IgD-negative memory B cell (primary cell): Measurements from ENCODE around the gene VIPR2. TPM values are rescaled to one million over a fixed set of nuclear protein-coding genes. Genes with fewer than 3 reads are reported as not detected.
"Not testable (repeated sequence)": the region's sequence is repeated elsewhere in the genome, so short reads cannot be mapped to it uniquely, and the experiment has no call there.

Experiments
- H3K27ac Mint-ChIP-seq, 3 donors: one replicate each; pipeline ENCODE4 v1.8.0; 2020 to 2022; ENCODE audit warnings: mild to moderate bottlenecking in 3 of 3, mixed read lengths in 3 of 3, moderate library complexity in 1 of 3
- H3K27me3 Mint-ChIP-seq: one replicate; pipeline ENCODE4 v1.8.0; 2021; ENCODE audit warnings: mixed read lengths
- H3K36me3 Mint-ChIP-seq: one replicate; pipeline ENCODE4 v1.8.0; 2020; ENCODE audit warnings: mild to moderate bottlenecking, mixed read lengths
- H3K4me1 Mint-ChIP-seq, 3 donors: one replicate each; pipeline ENCODE4 v1.8.0; 2020 to 2022; ENCODE audit warnings: mixed read lengths in 3 of 3, mild to moderate bottlenecking in 1 of 3
- H3K4me3 Mint-ChIP-seq, 4 donors: one replicate each; pipeline ENCODE4 v1.8.0; 2020 to 2022; ENCODE audit warnings: mild to moderate bottlenecking in 4 of 4, mixed read lengths in 4 of 4, moderate library complexity in 3 of 4
- H3K9me3 Mint-ChIP-seq, 3 donors: one replicate each; pipeline ENCODE4 v1.8.0; 2020 to 2021; ENCODE audit warnings: mixed read lengths in 3 of 3, mild to moderate bottlenecking in 1 of 3
- polyA plus RNA-seq: library from polyadenylated mRNA; unstranded; fragments of 300-500 nt; fragmentation: Illumina TruSeq; gene quantifications from one replicate; pipeline ENCODE4 v1.2.3, GENCODE V29; 2021

VIPR2 gene
- not detected for polyA plus RNA-seq

GRCh38 chr7:159144758-159145489 is at the start of gene VIPR2:
VIPR2 (minus strand) TSS chr7:159144867; CDS start chr7:159144771, 96 bp downstream.
- Mint-ChIP-seq H3K4me3 (peak within 1 kb of the TSS in 2 of 4 donors; percentile 52 to 65), H3K36me3 (no peaks in the 10 kb centered on the region), H3K27me3 (peaks cover 29% of the 10 kb centered on the region), H3K9me3 (peaks cover 0 to 6% (median 0%) of the 10 kb centered on the region in 3 donors), H3K27ac (no peak within 1 kb of the TSS), H3K4me1 (no peaks in the 10 kb centered on the region)

- Mint-ChIP-seq H3K36me3 (no peaks in the 10 kb centered on the region), H3K27me3 (peaks cover 6% of the 10 kb centered on the region), H3K27ac (no peak overlapping the region), H3K9me3 (peaks cover 0 to 3% (median 0%) of the 10 kb centered on the region in 3 donors), H3K4me1 (peaks cover 0 to 14% (median 9%) of the 10 kb centered on the region in 3 donors), H3K4me3 (no peak overlapping the region)
Observed at GRCh38 chr7:159193543-159194090, 49.0 kb upstream of the VIPR2 start.

- Mint-ChIP-seq H3K36me3 (no peaks in the 10 kb centered on the region), H3K9me3 (peaks cover 0 to 1% (median 0%) of the 10 kb centered on the region in 3 donors), H3K4me3 (no peak overlapping the region), H3K4me1 (peaks cover 0 to 13% (median 7%) of the 10 kb centered on the region in 3 donors), H3K27me3 (peaks cover 6% of the 10 kb centered on the region), H3K27ac (no peak overlapping the region)
Observed at GRCh38 chr7:159192725-159193453, 48.2 kb upstream of the VIPR2 start.

- H3K27ac Mint-ChIP-seq: no peak overlapping the region
- H3K27me3 Mint-ChIP-seq: peaks cover 6% of the 10 kb centered on the region
- H3K9me3 Mint-ChIP-seq: peaks cover 0 to 1% (median under 1%) of the 10 kb centered on the region in 3 donors
- H3K4me3 Mint-ChIP-seq: no peak overlapping the region
- no peaks in the 10 kb centered on the region for H3K36me3 Mint-ChIP-seq
- peaks cover 0 to 8% (median 2%) of the 10 kb centered on the region in 3 donors for H3K4me1 Mint-ChIP-seq
Observed at GRCh38 chr7:159192013-159192412, 47.3 kb upstream of the VIPR2 start.

GRCh38 chr7:159191236-159191635 is 46.6 kb upstream of the VIPR2 start:
- H3K4me3 Mint-ChIP-seq: no peak overlapping the region
- peaks cover 6% of the 10 kb centered on the region for H3K27me3 Mint-ChIP-seq
- H3K36me3 Mint-ChIP-seq: no peaks in the 10 kb centered on the region
- peaks cover 0 to 8% (median 3%) of the 10 kb centered on the region in 3 donors for H3K9me3 Mint-ChIP-seq
- no peak overlapping the region for H3K27ac Mint-ChIP-seq
- peaks cover 0 to 2% (median 2%) of the 10 kb centered on the region in 3 donors for H3K4me1 Mint-ChIP-seq

- Mint-ChIP-seq H3K27ac (no peak overlapping the region), H3K9me3 (peaks cover 7 to 9% (median 8%) of the 10 kb centered on the region in 3 donors), H3K36me3 (no peaks in the 10 kb centered on the region), H3K4me1 (no peaks in the 10 kb centered on the region), H3K4me3 (no peak overlapping the region), H3K27me3 (peaks cover 8% of the 10 kb centered on the region)
Observed at GRCh38 chr7:159188011-159188410, 43.3 kb upstream of the VIPR2 start.

- no peak overlapping the region for H3K27ac Mint-ChIP-seq
Observed at GRCh38 chr7:159179241-159179640, 34.6 kb upstream of the VIPR2 start.

GRCh38 chr7:159177284-159177953 is 32.8 kb upstream of the VIPR2 start:
- peaks cover 4 to 11% (median 9%) of the 10 kb centered on the region in 3 donors for H3K9me3 Mint-ChIP-seq
- H3K27ac Mint-ChIP-seq: no peak overlapping the region
- H3K4me3 Mint-ChIP-seq: no peak overlapping the region
- no peaks in the 10 kb centered on the region for H3K36me3 Mint-ChIP-seq
- H3K27me3 Mint-ChIP-seq: no peaks in the 10 kb centered on the region
- H3K4me1 Mint-ChIP-seq: peaks cover 0 to 3% (median 3%) of the 10 kb centered on the region in 3 donors

More at GRCh38 chr7:159179241-159179640, 34.6 kb upstream of the VIPR2 start:
- H3K4me3 Mint-ChIP-seq: no peak overlapping the region
- H3K36me3 Mint-ChIP-seq: no peaks in the 10 kb centered on the region
- H3K9me3 Mint-ChIP-seq: peaks cover 5 to 9% (median 7%) of the 10 kb centered on the region in 3 donors
- no peaks in the 10 kb centered on the region for H3K27me3 Mint-ChIP-seq
- H3K4me1 Mint-ChIP-seq: peaks cover 0 to 3% (median 3%) of the 10 kb centered on the region in 3 donors

GRCh38 chr7:159175792-159176191 is 31.1 kb upstream of the VIPR2 start:
- Mint-ChIP-seq H3K27ac (peak overlapping the region in 1 of 3 donors; percentile 78), H3K9me3 (peaks cover 4 to 11% (median 9%) of the 10 kb centered on the region in 3 donors), H3K4me1 (peaks cover 0 to 3% (median 3%) of the 10 kb centered on the region in 3 donors), H3K36me3 (no peaks in the 10 kb centered on the region), H3K4me3 (peak overlapping the region in 1 of 4 donors; percentile 88), H3K27me3 (no peaks in the 10 kb centered on the region)

- H3K36me3 Mint-ChIP-seq, H3K27ac Mint-ChIP-seq, H3K27me3 Mint-ChIP-seq, H3K4me1 Mint-ChIP-seq, H3K4me3 Mint-ChIP-seq: not testable (repeated sequence)
- peaks cover 6 to 11% (median 7%) of the 10 kb centered on the region in 3 donors for H3K9me3 Mint-ChIP-seq
Observed at GRCh38 chr7:159175100-159175499, 30.4 kb upstream of the VIPR2 start.

- Mint-ChIP-seq H3K4me1 (peaks cover 0 to 3% (median 3%) of the 10 kb centered on the region in 3 donors), H3K4me3 (no peak overlapping the region), H3K27me3 (no peaks in the 10 kb centered on the region), H3K9me3 (peaks cover 5 to 11% (median 5%) of the 10 kb centered on the region in 3 donors), H3K27ac (no peak overlapping the region), H3K36me3 (no peaks in the 10 kb centered on the region)
Observed at GRCh38 chr7:159172400-159172799, 27.7 kb upstream of the VIPR2 start.

GRCh38 chr7:159169391-159169790 is 24.7 kb upstream of the VIPR2 start:
- Mint-ChIP-seq H3K4me1 (no peaks in the 10 kb centered on the region), H3K9me3 (peaks cover 3 to 6% (median 5%) of the 10 kb centered on the region in 3 donors), H3K4me3 (no peak overlapping the region), H3K27ac (no peak overlapping the region), H3K36me3 (no peaks in the 10 kb centered on the region), H3K27me3 (no peaks in the 10 kb centered on the region)

- Mint-ChIP-seq H3K4me3 (no peak overlapping the region), H3K36me3 (no peaks in the 10 kb centered on the region), H3K4me1 (no peaks in the 10 kb centered on the region)
Observed at GRCh38 chr7:159167139-159167538, 22.5 kb upstream of the VIPR2 start.

GRCh38 chr7:159166530-159166929 is 21.9 kb upstream of the VIPR2 start:
- Mint-ChIP-seq H3K36me3 (no peaks in the 10 kb centered on the region), H3K4me1 (no peaks in the 10 kb centered on the region), H3K4me3 (no peak overlapping the region), H3K9me3 (peaks cover 0 to 3% (median 2%) of the 10 kb centered on the region in 3 donors), H3K27ac (no peak overlapping the region), H3K27me3 (no peaks in the 10 kb centered on the region)

More at GRCh38 chr7:159167139-159167538, 22.5 kb upstream of the VIPR2 start:
- Mint-ChIP-seq H3K27me3 (no peaks in the 10 kb centered on the region), H3K9me3 (peaks cover 0 to 3% (median 2%) of the 10 kb centered on the region in 3 donors), H3K27ac (no peak overlapping the region)
